Pancreas (tissue), 10 donors: ENCODE results near the gene KDM2B. TPM values are rescaled to one million over a fixed set of nuclear protein-coding genes. Genes with fewer than 3 reads are reported as not detected.

Source experiments
- ATAC-seq, 4 donors: fragments of 200-7000 bp; cut with Tn5 transposase; one replicate each; pipeline versions ENCODE4 v1.8.0 to v1.9.1; 2020; ENCODE audit warnings: mild to moderate bottlenecking in 4 of 4, moderate library complexity in 4 of 4
- DNase-seq, 6 donors: peaks; one replicate each; pipeline ENCODE4 v3.0.0-alpha.2; 2020
- FAIRE-seq: peaks from 2 replicates; lab custom pipeline; 2012; peaks lifted over from hg19 to GRCh38; lab: Jason Lieb, UNC
- H3K27ac ChIP-seq, 4 donors: fragments of 200-600 bp; sonication (generic); 1 replicate in 3 of 4; 2 replicates in 1 of 4; pipeline versions ENCODE4 v1.5.0 to v1.8.0; 2020
- H3K27me3 ChIP-seq, 4 donors: fragments of 200-600 bp; one replicate each; pipeline ENCODE4 v1.8.0; 2021
- H3K36me3 ChIP-seq, 3 donors: fragments of 200-600 bp; sonication (generic) in 1 of 3; one replicate each; pipeline versions ENCODE4 v1.5.0 to v1.8.0; 2020 to 2021
- H3K4me1 ChIP-seq, 3 donors: fragments of 200-600 bp; one replicate each; pipeline ENCODE4 v1.8.0; 2021
- H3K4me3 ChIP-seq, 4 donors: fragments of 200-600 bp; sonication (generic) in 2 of 4; one replicate each; pipeline versions ENCODE4 v1.5.0 to v1.8.0; 2020 to 2021
- H3K9me3 ChIP-seq, 4 donors: fragments of 200-600 bp; one replicate each; pipeline ENCODE4 v1.8.0; 2021
- WGBS, 2 donors: extraction: QIAGEN DNeasy Blood & Tissue Kit; methylation state at CpG; one replicate each; pipeline ENCODE4 v1.1.7; 2013; 5-methylcytosine and 5-hydroxymethylcytosine counted together
- intact Hi-C, 3 donors: fragments of 100-400 bp; cut with DNase I; formaldehyde crosslinking; loops; one replicate each; pipeline versions ENCODE4 v1.11.1 to v1.14.2; 2022
- polyA plus RNA-seq, 2 donors: library from polyadenylated mRNA; stranded (reverse); fragments of 200-250 nt; gene quantifications; one replicate each; pipeline ENCODE4 v1.2.3, GENCODE V29; 2013
- total RNA-seq, 6 donors: library from RNA; stranded (reverse); fragmentation: NEBNext Ultra II Directional in 4 of 6; extraction: Animal tissue kit (Norgen Biotek cat#: 25700) in 4 of 6; gene quantifications; one replicate each; pipeline versions ENCODE4 v1.2.1 to v1.2.4, GENCODE V29; 2021 to 2023
- TF ChIP-seq, protein P1 (sequence below), 4 donors: fragments of 200-600 bp; sonication (generic) in 3 of 4; IDR thresholded peaks; one replicate each; pipeline versions ENCODE4 v1.5.0 to v1.8.0; 2021; ENCODE audit warnings: antibody characterized with exemption in 4 of 4
- donor health status: healthy with polysubstance abuse.
- donor health status: DM: no; HTN: no; CAD: no; lungs with moderate emphysema.
- donor health status: DM: no; HTN: no; CAD: no.
- donor health status: control.
- donor health status: control.
- donor health status: Bipolar disorder and iron deficiency.
- donor health status: DM: yes; HTN: yes; CAD: no.
- donor health status: DM: no; HTN: no; CAD: no.
- donor health status: DM: no; HTN: no; CAD: no.
- donor health status: DM: yes; HTN: yes; CAD: no.

KDM2B gene
- total and polyA plus RNA-seq, 8 donors: 7.4 to 21.7 (median 10.3) TPM

DNA sequence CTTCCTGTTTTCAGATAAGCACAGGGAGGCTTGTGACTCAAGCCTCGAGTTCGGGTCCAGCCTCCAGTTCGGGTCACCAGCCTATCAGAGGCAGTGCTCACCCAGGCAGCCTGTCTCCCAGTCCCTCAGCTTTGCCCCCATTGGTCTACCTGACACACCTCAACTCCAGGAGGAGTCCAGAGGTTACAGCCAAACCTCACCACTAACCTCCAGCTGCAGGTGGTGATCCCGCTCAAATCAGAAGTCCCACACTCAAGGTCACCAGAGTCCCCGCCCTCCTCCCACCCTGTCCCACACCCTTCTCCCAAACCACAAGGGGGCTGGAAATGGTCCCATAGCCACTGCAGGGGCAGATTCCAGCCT is 42.1 kb downstream of the KDM2B start:
- FAIRE-seq: no peak
- peaks cover 0 to 6% (median 4%) of the 10 kb centered on the region in 3 donors for H3K4me1 ChIP-seq
- H3K27me3 ChIP-seq: no peaks in the 10 kb centered on the region
- peak overlapping the region in 1 of 4 donors; percentile 80 for H3K4me3 ChIP-seq
- no peak overlapping the region for H3K27ac ChIP-seq
- 15 to 19% methylated on average over 5 of the region's 5 CpGs for WGBS, 2 donors
- peak in 1 of 6 donors; percentile 36 for DNase-seq
- ATAC-seq: no peak
- TF ChIP-seq, protein P1, sequence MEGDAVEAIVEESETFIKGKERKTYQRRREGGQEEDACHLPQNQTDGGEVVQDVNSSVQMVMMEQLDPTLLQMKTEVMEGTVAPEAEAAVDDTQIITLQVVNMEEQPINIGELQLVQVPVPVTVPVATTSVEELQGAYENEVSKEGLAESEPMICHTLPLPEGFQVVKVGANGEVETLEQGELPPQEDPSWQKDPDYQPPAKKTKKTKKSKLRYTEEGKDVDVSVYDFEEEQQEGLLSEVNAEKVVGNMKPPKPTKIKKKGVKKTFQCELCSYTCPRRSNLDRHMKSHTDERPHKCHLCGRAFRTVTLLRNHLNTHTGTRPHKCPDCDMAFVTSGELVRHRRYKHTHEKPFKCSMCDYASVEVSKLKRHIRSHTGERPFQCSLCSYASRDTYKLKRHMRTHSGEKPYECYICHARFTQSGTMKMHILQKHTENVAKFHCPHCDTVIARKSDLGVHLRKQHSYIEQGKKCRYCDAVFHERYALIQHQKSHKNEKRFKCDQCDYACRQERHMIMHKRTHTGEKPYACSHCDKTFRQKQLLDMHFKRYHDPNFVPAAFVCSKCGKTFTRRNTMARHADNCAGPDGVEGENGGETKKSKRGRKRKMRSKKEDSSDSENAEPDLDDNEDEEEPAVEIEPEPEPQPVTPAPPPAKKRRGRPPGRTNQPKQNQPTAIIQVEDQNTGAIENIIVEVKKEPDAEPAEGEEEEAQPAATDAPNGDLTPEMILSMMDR (IDR thresholded peaks at IDR 0.05): no peak
- H3K9me3 ChIP-seq: no peaks in the 10 kb centered on the region
- intact Hi-C loops: no loop called here
- no peaks in the 10 kb centered on the region for H3K36me3 ChIP-seq

GRCh38 chr12:121537814-121538698 is 42.8 kb downstream of the KDM2B start:
- H3K27ac ChIP-seq: peak overlapping the region; percentile 67 to 93 (median 88)
- DNase-seq (peak in 2 of 6 donors; percentile 36 to 75), FAIRE-seq (no peak), ATAC-seq (peak; percentile 17 to 52 (median 32))
- intact Hi-C loops: no loop called here
- H3K4me3 ChIP-seq: peak overlapping the region; percentile 43 to 80 (median 68)
- WGBS, 2 donors: 2 to 4% methylated on average over 24 to 83 of the region's 83 CpGs
- no peaks in the 10 kb centered on the region for H3K27me3 ChIP-seq
- TF ChIP-seq, protein P1 (IDR thresholded peaks at IDR 0.05): no peak
- no peaks in the 10 kb centered on the region for H3K36me3 ChIP-seq
- H3K4me1 ChIP-seq: peaks cover 0 to 6% (median 4%) of the 10 kb centered on the region in 3 donors
- no peaks in the 10 kb centered on the region for H3K9me3 ChIP-seq

DNA sequence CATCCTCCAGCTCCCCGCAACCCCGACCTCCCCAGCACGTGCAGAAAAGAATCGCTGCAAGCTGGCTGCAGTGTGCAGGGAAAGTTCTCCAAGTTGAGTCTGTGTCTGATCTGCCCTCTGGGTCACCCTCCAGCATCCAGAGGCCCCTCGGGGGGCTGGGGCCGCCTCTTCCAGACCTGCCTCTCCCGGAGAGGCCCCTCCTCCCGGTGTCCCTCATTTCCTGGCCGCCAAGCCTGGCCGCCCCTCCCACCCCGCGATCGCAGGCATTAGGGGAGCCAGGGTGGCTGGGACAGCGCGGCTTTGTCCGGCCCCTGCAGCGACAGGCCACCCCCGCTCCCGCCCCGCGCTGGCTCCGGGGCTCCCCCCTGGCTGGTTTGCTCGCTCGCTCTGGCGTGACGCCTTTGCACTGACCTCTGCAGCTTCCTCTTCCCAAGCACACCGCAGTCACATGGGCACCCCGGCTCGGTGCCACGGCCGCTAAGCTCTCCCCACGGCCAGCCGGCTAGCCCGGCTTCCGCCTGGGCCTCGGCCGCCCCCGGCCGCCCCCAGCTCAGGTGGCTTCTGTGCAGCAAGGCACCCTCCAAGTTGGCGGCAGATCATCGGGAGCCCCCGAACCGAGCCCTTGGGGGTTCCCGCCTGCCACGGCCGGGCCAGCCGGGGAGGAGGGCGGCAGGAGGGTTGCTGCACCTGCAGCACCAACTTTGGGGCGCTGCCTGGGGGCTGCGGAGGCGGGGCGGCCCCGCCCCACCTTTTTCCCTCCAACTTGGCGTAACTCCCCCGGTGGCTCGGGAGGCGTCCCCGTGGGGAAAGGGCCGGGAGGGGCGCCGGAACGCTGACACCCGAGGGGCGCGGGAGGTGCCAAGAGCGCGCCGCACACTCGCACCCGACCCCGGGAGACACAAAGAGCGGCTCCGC is 43.7 kb downstream of the KDM2B start:
- H3K4me1 ChIP-seq: peaks cover 0 to 6% (median 4%) of the 10 kb centered on the region in 3 donors
- no peaks in the 10 kb centered on the region for H3K27me3 ChIP-seq
- no peak for FAIRE-seq
- TF ChIP-seq, protein P1 (IDR thresholded peaks at IDR 0.05): no peak
- peaks cover 0 to 4% (median 0%) of the 10 kb centered on the region in 3 donors for H3K36me3 ChIP-seq
- H3K27ac ChIP-seq: peak overlapping the region; percentile 67 to 93 (median 88)
- no peaks in the 10 kb centered on the region for H3K9me3 ChIP-seq
- peak; percentile 88 to 96 (median 90) for DNase-seq
- H3K4me3 ChIP-seq: peak overlapping the region; percentile 43 to 80 (median 68)
- 0 to 1% methylated on average over 59 to 73 of the region's 73 CpGs for WGBS, 2 donors
- peak; percentile 86 to 90 (median 88) for ATAC-seq
- intact Hi-C loops: no loop called here

DNA sequence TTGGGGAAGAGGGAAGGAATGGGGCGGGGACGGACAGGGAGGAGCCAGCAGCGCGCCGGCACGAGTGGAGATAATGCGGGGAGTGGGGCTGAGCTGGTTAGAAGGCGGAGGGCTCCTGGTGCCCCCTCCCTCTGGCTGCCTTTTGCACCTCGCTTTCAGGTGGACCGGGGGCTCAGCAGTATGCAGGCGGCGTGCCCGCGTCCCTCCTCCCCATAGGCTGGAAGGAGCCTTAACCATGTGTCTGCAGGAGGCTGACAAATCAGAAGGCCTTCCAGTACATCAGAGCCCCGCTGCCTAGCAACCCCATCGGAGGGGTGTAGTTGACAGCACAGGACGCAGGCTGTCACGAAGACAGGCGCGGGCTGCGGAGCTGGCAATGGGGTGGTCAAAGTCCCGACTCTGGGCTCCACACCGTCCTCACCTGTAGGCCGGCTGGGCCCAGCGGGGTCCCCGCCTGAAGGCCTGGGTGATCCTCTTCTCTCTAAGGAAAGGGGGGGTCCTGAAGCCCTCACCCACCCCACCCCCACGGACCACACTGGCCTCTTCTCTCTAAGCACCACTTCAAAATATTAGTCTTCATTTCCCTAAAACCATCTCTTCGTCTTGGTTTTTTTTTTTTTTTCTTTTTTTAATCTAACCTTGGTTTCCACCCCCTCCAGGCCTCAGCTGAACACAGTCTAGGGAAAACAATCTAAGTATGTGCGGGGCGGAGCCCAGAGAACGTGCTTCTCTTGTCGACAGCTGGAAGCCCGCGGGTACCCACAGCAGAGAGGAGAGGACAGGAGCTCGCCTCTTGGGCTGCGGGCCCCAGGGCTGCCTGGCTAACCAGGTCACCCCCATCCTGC is 44.5 kb downstream of the KDM2B start:
- TF ChIP-seq, protein P1 (IDR thresholded peaks at IDR 0.05): no peak
- FAIRE-seq (no peak), ATAC-seq (peak; percentile 63 to 74 (median 66)), DNase-seq (peak; percentile 52 to 82 (median 63))
- peak overlapping the region; percentile 67 to 93 (median 88) for H3K27ac ChIP-seq
- H3K4me1 ChIP-seq: peaks cover 0 to 6% (median 4%) of the 10 kb centered on the region in 3 donors
- peaks cover 0 to 4% (median 0%) of the 10 kb centered on the region in 3 donors for H3K36me3 ChIP-seq
- WGBS, 2 donors: 46 to 52% methylated on average over 36 of the region's 36 CpGs
- no peaks in the 10 kb centered on the region for H3K9me3 ChIP-seq
- H3K4me3 ChIP-seq: peak overlapping the region; percentile 43 to 80 (median 68)
- intact Hi-C loops: no loop called here
- H3K27me3 ChIP-seq: no peaks in the 10 kb centered on the region
